ENCODE data around the gene RPS6KA2.

The RPS6KA2 gene

GRCh38 chr6:166503167-166503744 is 123.8 kb downstream of the RPS6KA2 start:
- no peak for DNase-seq

GRCh38 chr6:166502453-166502852 is 124.6 kb downstream of the RPS6KA2 start:
- no peak for DNase-seq

GRCh38 chr6:166501246-166501645 is 125.8 kb downstream of the RPS6KA2 start:
- DNase-seq = no peak

GRCh38 chr6:166500246-166500645 is 126.8 kb downstream of the RPS6KA2 start:
- no peak for DNase-seq

GRCh38 chr6:166499350-166500163 is 127.5 kb downstream of the RPS6KA2 start:
- no peak for DNase-seq

- DNase-seq = no peak
These were observed 128.2 kb downstream of the RPS6KA2 start for GRCh38 chr6:166498661-166499349.

GRCh38 chr6:166498228-166498627 is 128.8 kb downstream of the RPS6KA2 start:
- DNase-seq = no peak

GRCh38 chr6:166497087-166497899 is 129.8 kb downstream of the RPS6KA2 start:
- no peak for DNase-seq

GRCh38 chr6:166496460-166496859 is 130.6 kb downstream of the RPS6KA2 start:
- DNase-seq = no peak

GRCh38 chr6:166495487-166496314 is 131.3 kb downstream of the RPS6KA2 start:
- no peak for DNase-seq

- DNase-seq = no peak
These were observed 132.1 kb downstream of the RPS6KA2 start for GRCh38 chr6:166494757-166495486.

- no peak for DNase-seq
These were observed 133.0 kb downstream of the RPS6KA2 start for GRCh38 chr6:166494101-166494441.

- no peak for DNase-seq
These were observed 133.5 kb downstream of the RPS6KA2 start for GRCh38 chr6:166493427-166494100.

- DNase-seq = no peak
These were observed 134.8 kb downstream of the RPS6KA2 start for GRCh38 chr6:166492092-166492741.

GRCh38 chr6:166490671-166491500 is 136.2 kb downstream of the RPS6KA2 start:
- DNase-seq = peak; percentile 47

- DNase-seq = no peak
These were observed 137.5 kb downstream of the RPS6KA2 start for GRCh38 chr6:166489301-166490155.

- no peak for DNase-seq
These were observed 138.3 kb downstream of the RPS6KA2 start for GRCh38 chr6:166488701-166489100.
